ENCODE measurements around the gene QDPR.

Gene QDPR

GRCh38 chr4:17526695-17527477 is 15.0 kb upstream of the QDPR start:
- DNase-seq: no peak

GRCh38 chr4:17523662-17524061 is 11.8 kb upstream of the QDPR start:
- DNase-seq: no peak

GRCh38 chr4:17521595-17521994 is 9.7 kb upstream of the QDPR start:
- DNase-seq: no peak

GRCh38 chr4:17517664-17518063 is 5.8 kb upstream of the QDPR start:
- DNase-seq: no peak

GRCh38 chr4:17516980-17517379 is 5.1 kb upstream of the QDPR start:
- no peak for DNase-seq

GRCh38 chr4:17515445-17516407 is 3.8 kb upstream of the QDPR start:
- no peak for DNase-seq

- DNase-seq: no peak
Observed at GRCh38 chr4:17514865-17515264, 3.0 kb upstream of the QDPR start, which contains the start of gene CLRN2. CLRN2 (plus strand) TSS chr4:17515165; CDS start chr4:17515267, 102 bp downstream.

GRCh38 chr4:17512973-17513665 is 1.2 kb upstream of the QDPR start:
- peak; percentile 35 for DNase-seq

GRCh38 chr4:17511509-17511949 is 361 bp downstream of the QDPR start:
- peak; percentile 84 for DNase-seq

- peak; percentile 41 for DNase-seq
Observed at GRCh38 chr4:17511051-17511450, 839 bp downstream of the QDPR start.

- DNase-seq: no peak
Observed at GRCh38 chr4:17510582-17510981, 1.3 kb downstream of the QDPR start.

- no peak for DNase-seq
Observed at GRCh38 chr4:17504081-17504480, 7.8 kb downstream of the QDPR start.

GRCh38 chr4:17502756-17503155 is 9.1 kb downstream of the QDPR start:
- DNase-seq: no peak

GRCh38 chr4:17500574-17500973 is 11.3 kb downstream of the QDPR start:
- no peak for DNase-seq

- no peak for DNase-seq
Observed at GRCh38 chr4:17497890-17498523, 13.9 kb downstream of the QDPR start.

GRCh38 chr4:17494258-17495190 is 17.4 kb downstream of the QDPR start:
- no peak for DNase-seq

GRCh38 chr4:17493619-17494018 is 18.3 kb downstream of the QDPR start:
- DNase-seq: no peak

GRCh38 chr4:17492876-17493275 is 19.0 kb downstream of the QDPR start:
- no peak for DNase-seq

- DNase-seq: no peak
Observed at GRCh38 chr4:17492058-17492741, 19.7 kb downstream of the QDPR start.

GRCh38 chr4:17491196-17491595 is 20.7 kb downstream of the QDPR start:
- DNase-seq: no peak

GRCh38 chr4:17490575-17491059 is 21.3 kb downstream of the QDPR start:
- peak; percentile 80 for DNase-seq

Measured in DMS53 (cell line).